ENCODE results near the gene KRTAP1-3.
"Not testable (repeated sequence)": the region's sequence is repeated elsewhere in the genome, so short reads cannot be mapped to it uniquely, and the experiment has no call there.

- TF ChIP-seq, protein P1, sequence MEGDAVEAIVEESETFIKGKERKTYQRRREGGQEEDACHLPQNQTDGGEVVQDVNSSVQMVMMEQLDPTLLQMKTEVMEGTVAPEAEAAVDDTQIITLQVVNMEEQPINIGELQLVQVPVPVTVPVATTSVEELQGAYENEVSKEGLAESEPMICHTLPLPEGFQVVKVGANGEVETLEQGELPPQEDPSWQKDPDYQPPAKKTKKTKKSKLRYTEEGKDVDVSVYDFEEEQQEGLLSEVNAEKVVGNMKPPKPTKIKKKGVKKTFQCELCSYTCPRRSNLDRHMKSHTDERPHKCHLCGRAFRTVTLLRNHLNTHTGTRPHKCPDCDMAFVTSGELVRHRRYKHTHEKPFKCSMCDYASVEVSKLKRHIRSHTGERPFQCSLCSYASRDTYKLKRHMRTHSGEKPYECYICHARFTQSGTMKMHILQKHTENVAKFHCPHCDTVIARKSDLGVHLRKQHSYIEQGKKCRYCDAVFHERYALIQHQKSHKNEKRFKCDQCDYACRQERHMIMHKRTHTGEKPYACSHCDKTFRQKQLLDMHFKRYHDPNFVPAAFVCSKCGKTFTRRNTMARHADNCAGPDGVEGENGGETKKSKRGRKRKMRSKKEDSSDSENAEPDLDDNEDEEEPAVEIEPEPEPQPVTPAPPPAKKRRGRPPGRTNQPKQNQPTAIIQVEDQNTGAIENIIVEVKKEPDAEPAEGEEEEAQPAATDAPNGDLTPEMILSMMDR (IDR thresholded peaks at IDR 0.05), result not testable (repeated sequence)
- TF ChIP-seq EZH2 (IDR thresholded peaks at IDR 0.05; ENCODE audit: borderline replicate concordance, insufficient read depth, low read depth, low read length, poor library complexity, severe bottlenecking), result not testable (repeated sequence)
Observed at GRCh38 chr17:40999563-40999962, 35.1 kb downstream of the KRTAP1-3 start, which contains the start of gene KRTAP3-2.
